Skin epidermis (tissue), 12 donors: ENCODE results near the gene TFF2.

Source experiments
- H3K27ac ChIP-seq, 21 experiments: fragments of 200-600 bp; sonication (generic) in 11 of 21; one replicate each; pipeline ENCODE4 v1.5.0; 2020; ENCODE audit warnings: mild to moderate bottlenecking in 3 of 21, inconsistent platforms in 2 of 21, moderate library complexity in 2 of 21
- H3K4me3 ChIP-seq, 7 experiments: fragments of 200-600 bp; sonication (generic) in 2 of 7; one replicate each; pipeline ENCODE4 v1.5.0; 2020; ENCODE audit warnings: inconsistent platforms in 2 of 7, mild to moderate bottlenecking in 2 of 7, moderate library complexity in 1 of 7

TFF2 gene

GRCh38 chr21:42332557-42333317 lies 18.1 kb downstream of the TFF2 start:
- Histone ChIP-seq H3K4me3 (no peak overlapping the region), H3K27ac (no peak overlapping the region)

GRCh38 chr21:42331660-42332059 lies 19.1 kb downstream of the TFF2 start:
- Histone ChIP-seq H3K27ac (no peak overlapping the region), H3K4me3 (no peak overlapping the region)

GRCh38 chr21:42330380-42331371 lies 20.1 kb downstream of the TFF2 start:
- Histone ChIP-seq H3K4me3 (no peak overlapping the region), H3K27ac (no peak overlapping the region)

GRCh38 chr21:42324896-42325295 lies 25.9 kb downstream of the TFF2 start:
- no peak overlapping the region for H3K27ac ChIP-seq
- H3K4me3 ChIP-seq, result no peak overlapping the region

GRCh38 chr21:42321845-42322244 lies 28.9 kb downstream of the TFF2 start:
- Histone ChIP-seq H3K27ac (no peak overlapping the region), H3K4me3 (no peak overlapping the region)

GRCh38 chr21:42321231-42321630 lies 29.6 kb downstream of the TFF2 start:
- H3K4me3 ChIP-seq, result no peak overlapping the region

GRCh38 chr21:42320791-42321190 lies 30.0 kb downstream of the TFF2 start:
- Histone ChIP-seq H3K27ac (no peak overlapping the region), H3K4me3 (no peak overlapping the region)

More at GRCh38 chr21:42321231-42321630, 29.6 kb downstream of the TFF2 start:
- H3K27ac ChIP-seq, result no peak overlapping the region

- H3K4me3 ChIP-seq, result no peak overlapping the region
- no peak overlapping the region for H3K27ac ChIP-seq
Observed at GRCh38 chr21:42319851-42320572, 30.8 kb downstream of the TFF2 start.

GRCh38 chr21:42319376-42319775 lies 31.4 kb downstream of the TFF2 start:
- no peak overlapping the region for H3K4me3 ChIP-seq
- no peak overlapping the region for H3K27ac ChIP-seq

- no peak overlapping the region for H3K27ac ChIP-seq
- H3K4me3 ChIP-seq, result no peak overlapping the region
Observed at GRCh38 chr21:42317826-42318746, 32.7 kb downstream of the TFF2 start.

- H3K27ac ChIP-seq, result no peak overlapping the region
- H3K4me3 ChIP-seq, result no peak overlapping the region
Observed at GRCh38 chr21:42317341-42317741, 33.5 kb downstream of the TFF2 start.

- no peak overlapping the region for H3K27ac ChIP-seq
Observed at GRCh38 chr21:42316891-42317290, 33.9 kb downstream of the TFF2 start.

GRCh38 chr21:42315296-42315891 lies 35.4 kb downstream of the TFF2 start, which contains the start of gene TFF3:
TFF3 (minus strand) TSS chr21:42315409; CDS start chr21:42315374, 35 bp downstream.
- H3K27ac ChIP-seq, result no peak within 1 kb of the TSS
- no peak within 1 kb of the TSS for H3K4me3 ChIP-seq

More at GRCh38 chr21:42316891-42317290, 33.9 kb downstream of the TFF2 start:
- no peak overlapping the region for H3K4me3 ChIP-seq

GRCh38 chr21:42314616-42315295 lies 36.0 kb downstream of the TFF2 start:
- H3K27ac ChIP-seq, result no peak overlapping the region

GRCh38 chr21:42313501-42313969 lies 37.3 kb downstream of the TFF2 start:
- no peak overlapping the region for H3K27ac ChIP-seq
- H3K4me3 ChIP-seq, result no peak overlapping the region

More at GRCh38 chr21:42314616-42315295, 36.0 kb downstream of the TFF2 start:
- H3K4me3 ChIP-seq, result no peak overlapping the region

GRCh38 chr21:42312626-42313104 lies 38.1 kb downstream of the TFF2 start:
- Histone ChIP-seq H3K27ac (no peak overlapping the region), H3K4me3 (no peak overlapping the region)

- Histone ChIP-seq H3K4me3 (no peak overlapping the region), H3K27ac (no peak overlapping the region)
Observed at GRCh38 chr21:42311816-42312625, 38.8 kb downstream of the TFF2 start.
